Dendritic cell treated with granulocyte-macrophage colony-stimulating factor and Interleukin-4, amounts not matched to agents 40 ng/mL and 50 ng/mL, for 4 days (primary cell): ENCODE results near the gene ARIH1.
A peak's percentile ranks its signal among the peaks of the same experiment; 100 is the strongest.

Source experiments
- H3K27ac Mint-ChIP-seq: one replicate; pipeline ENCODE4 v1.8.0; 2022; ENCODE audit warnings: mild to moderate bottlenecking, mixed read lengths
- H3K27me3 Mint-ChIP-seq: one replicate; pipeline ENCODE4 v1.8.0; 2022; ENCODE audit warnings: mild to moderate bottlenecking, mixed read lengths
- H3K36me3 Mint-ChIP-seq: one replicate; pipeline ENCODE4 v1.8.0; 2022; ENCODE audit warnings: low read depth, mixed read lengths
- H3K4me1 Mint-ChIP-seq: one replicate; pipeline ENCODE4 v1.8.0; 2022; ENCODE audit warnings: low read depth, mixed read lengths
- H3K4me3 Mint-ChIP-seq: one replicate; pipeline ENCODE4 v1.8.0; 2022; ENCODE audit warnings: mild to moderate bottlenecking, moderate library complexity, mixed read lengths
- H3K9me3 Mint-ChIP-seq: one replicate; pipeline ENCODE4 v1.8.0; 2022; ENCODE audit warnings: mixed read lengths
- intact Hi-C: fragments of 100-400 bp; cut with micrococcal nuclease; formaldehyde crosslinking; loops from one replicate; pipeline ENCODE4 v1.15.0; 2022

Gene ARIH1

GRCh38 chr15:72538931-72539330 lies 64.8 kb downstream of the ARIH1 start:
- intact Hi-C loops = no loop called here
- no peaks in the 10 kb centered on the region for H3K27me3 Mint-ChIP-seq
- H3K36me3 Mint-ChIP-seq = peaks cover 29% of the 10 kb centered on the region
- H3K27ac Mint-ChIP-seq = no peak overlapping the region
- no peak overlapping the region for H3K4me3 Mint-ChIP-seq
- H3K4me1 Mint-ChIP-seq = peaks cover 6% of the 10 kb centered on the region
- H3K9me3 Mint-ChIP-seq = peaks cover 24% of the 10 kb centered on the region

GRCh38 chr15:72540606-72541237 lies 66.6 kb downstream of the ARIH1 start:
- peaks cover 24% of the 10 kb centered on the region for H3K9me3 Mint-ChIP-seq
- no peaks in the 10 kb centered on the region for H3K27me3 Mint-ChIP-seq
- peaks cover 36% of the 10 kb centered on the region for H3K36me3 Mint-ChIP-seq
- no peak overlapping the region for H3K27ac Mint-ChIP-seq
- H3K4me3 Mint-ChIP-seq = no peak overlapping the region
- intact Hi-C loops = no loop called here
- H3K4me1 Mint-ChIP-seq = peaks cover 6% of the 10 kb centered on the region

GRCh38 chr15:72541674-72542073 lies 67.5 kb downstream of the ARIH1 start:
- H3K9me3 Mint-ChIP-seq = peaks cover 24% of the 10 kb centered on the region
- no peak overlapping the region for H3K27ac Mint-ChIP-seq
- no peak overlapping the region for H3K4me3 Mint-ChIP-seq
- peaks cover 6% of the 10 kb centered on the region for H3K4me1 Mint-ChIP-seq
- no peaks in the 10 kb centered on the region for H3K27me3 Mint-ChIP-seq
- intact Hi-C loops = no loop called here
- peaks cover 42% of the 10 kb centered on the region for H3K36me3 Mint-ChIP-seq

- H3K4me1 Mint-ChIP-seq = peaks cover 6% of the 10 kb centered on the region
- H3K27ac Mint-ChIP-seq = no peak overlapping the region
- H3K36me3 Mint-ChIP-seq = peaks cover 46% of the 10 kb centered on the region
- intact Hi-C loops = no loop called here
- no peak overlapping the region for H3K4me3 Mint-ChIP-seq
- peaks cover 12% of the 10 kb centered on the region for H3K9me3 Mint-ChIP-seq
- no peaks in the 10 kb centered on the region for H3K27me3 Mint-ChIP-seq
Observed at GRCh38 chr15:72545156-72545555, 71.0 kb downstream of the ARIH1 start.

- Mint-ChIP-seq H3K27me3 (no peaks in the 10 kb centered on the region), H3K4me3 (no peak overlapping the region), H3K4me1 (peaks cover 32% of the 10 kb centered on the region), H3K27ac (peak overlapping the region; percentile 50), H3K36me3 (peaks cover 53% of the 10 kb centered on the region), H3K9me3 (no peaks in the 10 kb centered on the region)
- intact Hi-C loops = no loop called here
Observed at GRCh38 chr15:72554471-72555425, 80.6 kb downstream of the ARIH1 start.

GRCh38 chr15:72559781-72560180 lies 85.7 kb downstream of the ARIH1 start:
- Mint-ChIP-seq H3K4me3 (no peak overlapping the region), H3K4me1 (peaks cover 52% of the 10 kb centered on the region), H3K27ac (no peak overlapping the region), H3K36me3 (peaks cover 52% of the 10 kb centered on the region), H3K9me3 (no peaks in the 10 kb centered on the region), H3K27me3 (no peaks in the 10 kb centered on the region)
- intact Hi-C loops = loop anchor here (10.0 kb wide), 1 partner anchor 85 kb away; the partner anchor contains the start of gene ARIH1

- H3K27me3 Mint-ChIP-seq = no peaks in the 10 kb centered on the region
- intact Hi-C loops = loop anchor here (10.0 kb wide), 1 partner anchor 86 kb away; the partner anchor contains the start of gene ARIH1
- H3K27ac Mint-ChIP-seq = no peak overlapping the region
- no peaks in the 10 kb centered on the region for H3K9me3 Mint-ChIP-seq
- no peak overlapping the region for H3K4me3 Mint-ChIP-seq
- peaks cover 46% of the 10 kb centered on the region for H3K4me1 Mint-ChIP-seq
- H3K36me3 Mint-ChIP-seq = peaks cover 47% of the 10 kb centered on the region
Observed at GRCh38 chr15:72560458-72560857, 86.3 kb downstream of the ARIH1 start.

GRCh38 chr15:72562386-72562785 lies 88.3 kb downstream of the ARIH1 start:
- Mint-ChIP-seq H3K9me3 (no peaks in the 10 kb centered on the region), H3K36me3 (peaks cover 38% of the 10 kb centered on the region), H3K27me3 (no peaks in the 10 kb centered on the region), H3K4me1 (peaks cover 38% of the 10 kb centered on the region), H3K27ac (no peak overlapping the region), H3K4me3 (no peak overlapping the region)
- intact Hi-C loops = loop anchor here (10.0 kb wide), 1 partner anchor 88 kb away; the partner anchor contains the start of gene ARIH1

GRCh38 chr15:72562878-72563277 lies 88.7 kb downstream of the ARIH1 start:
- H3K36me3 Mint-ChIP-seq = peaks cover 40% of the 10 kb centered on the region
- no peaks in the 10 kb centered on the region for H3K9me3 Mint-ChIP-seq
- no peak overlapping the region for H3K4me3 Mint-ChIP-seq
- peaks cover 38% of the 10 kb centered on the region for H3K4me1 Mint-ChIP-seq
- no peak overlapping the region for H3K27ac Mint-ChIP-seq
- intact Hi-C loops = loop anchor here (10.0 kb wide), 1 partner anchor 88 kb away; the partner anchor contains the start of gene ARIH1
- H3K27me3 Mint-ChIP-seq = no peaks in the 10 kb centered on the region

- intact Hi-C loops = loop anchor here (10.0 kb wide), 1 partner anchor 89 kb away; the partner anchor contains the start of gene ARIH1
- Mint-ChIP-seq H3K27ac (peak overlapping the region; percentile 53), H3K36me3 (peaks cover 34% of the 10 kb centered on the region)
Observed at GRCh38 chr15:72564091-72564490, 90.0 kb downstream of the ARIH1 start.

GRCh38 chr15:72566973-72567372 lies 92.8 kb downstream of the ARIH1 start:
- peaks cover 22% of the 10 kb centered on the region for H3K4me1 Mint-ChIP-seq

More at GRCh38 chr15:72564091-72564490, 90.0 kb downstream of the ARIH1 start:
- Mint-ChIP-seq H3K4me1 (peaks cover 38% of the 10 kb centered on the region), H3K4me3 (no peak overlapping the region), H3K9me3 (no peaks in the 10 kb centered on the region), H3K27me3 (no peaks in the 10 kb centered on the region)

GRCh38 chr15:72570059-72570458 lies 95.9 kb downstream of the ARIH1 start:
- intact Hi-C loops = no loop called here
- Mint-ChIP-seq H3K4me3 (no peak overlapping the region), H3K27ac (no peak overlapping the region), H3K9me3 (no peaks in the 10 kb centered on the region), H3K27me3 (no peaks in the 10 kb centered on the region), H3K36me3 (peaks cover 44% of the 10 kb centered on the region), H3K4me1 (no peaks in the 10 kb centered on the region)

More at GRCh38 chr15:72566973-72567372, 92.8 kb downstream of the ARIH1 start:
- Mint-ChIP-seq H3K27ac (no peak overlapping the region), H3K4me3 (no peak overlapping the region), H3K9me3 (no peaks in the 10 kb centered on the region), H3K27me3 (no peaks in the 10 kb centered on the region), H3K36me3 (peaks cover 49% of the 10 kb centered on the region)
- intact Hi-C loops = loop anchor here (10.0 kb wide), 1 partner anchor 92 kb away; the partner anchor contains the start of gene ARIH1

- Mint-ChIP-seq H3K4me1 (peaks cover 5% of the 10 kb centered on the region), H3K4me3 (no peak overlapping the region), H3K27ac (no peak overlapping the region), H3K36me3 (peaks cover 95% of the 10 kb centered on the region), H3K9me3 (peaks cover 9% of the 10 kb centered on the region), H3K27me3 (no peaks in the 10 kb centered on the region)
- intact Hi-C loops = loop anchor here (10.0 kb wide), 1 partner anchor 265 kb away; no protein-coding TSS in a partner anchor
Observed at GRCh38 chr15:72579814-72580213, 105.7 kb downstream of the ARIH1 start.

- Mint-ChIP-seq H3K27ac (no peak overlapping the region), H3K27me3 (no peaks in the 10 kb centered on the region), H3K4me3 (no peak overlapping the region), H3K4me1 (peaks cover 8% of the 10 kb centered on the region), H3K36me3 (peaks cover 82% of the 10 kb centered on the region), H3K9me3 (peaks cover 5% of the 10 kb centered on the region)
- intact Hi-C loops = loop anchor here (10.0 kb wide), 1 partner anchor 269 kb away; no protein-coding TSS in a partner anchor
Observed at GRCh38 chr15:72584006-72584405, 109.9 kb downstream of the ARIH1 start.
